ENCODE data around the gene SMOC2. TPM values are rescaled to one million over a fixed set of nuclear protein-coding genes. Genes with fewer than 3 reads are reported as not detected.

The SMOC2 gene
- total and polyA plus RNA-seq, 2 donors (not counting 1 experiment from before 2014, with no cell fraction given): 0.37 TPM; not detected in 1

DNA sequence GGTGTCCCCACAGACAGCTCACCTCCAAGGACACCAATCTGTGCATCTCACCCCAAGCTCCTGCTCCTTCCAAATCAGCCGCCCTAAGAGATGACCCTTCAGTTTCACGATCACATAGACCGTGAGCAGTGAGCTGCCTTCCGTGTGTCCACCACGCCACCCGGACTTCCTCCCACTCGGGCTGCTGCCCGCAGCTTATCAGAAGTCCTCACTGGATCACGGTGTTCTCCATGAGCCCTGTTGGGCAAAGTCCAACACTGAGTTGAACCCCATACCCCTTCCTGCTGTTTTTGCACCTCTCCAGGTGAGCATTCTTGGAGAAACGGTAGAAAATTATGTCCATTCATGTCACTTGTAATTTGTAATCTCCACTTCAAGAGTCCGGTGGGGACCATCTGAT is 234.4 kb downstream of the SMOC2 start:
- intact Hi-C loops (cut with micrococcal nuclease): no loop called here
- no peaks in the 10 kb centered on the region for H3K79me2 ChIP-seq (ENCODE audit: control insufficient read depth, insufficient read depth, low read length)
- ChIA-PET CTCF (no interaction called here), POLR2A (no interaction called here)
- no peak overlapping the region for H3K4me2 ChIP-seq (replicated peaks; ENCODE audit: low read depth, low read length, poor library complexity, severe bottlenecking)
- H2AFZ ChIP-seq (ENCODE audit: insufficient read depth, low read depth, low read length, poor library complexity, severe bottlenecking): no peak overlapping the region
- H3K4me3 ChIP-seq (ENCODE audit: control extremely low read depth in 1 of 5, extremely low read depth in 1 of 5, insufficient read depth in 1 of 5, low read depth in 2 of 5, low read length in 4 of 5): no peak overlapping the region
- no peak overlapping the region for H3K27ac ChIP-seq (ENCODE audit: low read length in 2 of 2)
- Mint-ChIP-seq H3K4me1 (no peaks in the 10 kb centered on the region), H3K27me3 (no peaks in the 10 kb centered on the region), H3K27ac (no peak overlapping the region), H3K9me3 (ENCODE audit: insufficient read depth) (no peaks in the 10 kb centered on the region), H3K4me3 (no peak overlapping the region)
- H4K20me1 ChIP-seq (ENCODE audit: control insufficient read depth, insufficient read depth, low read length, poor library complexity, severe bottlenecking): no peaks in the 10 kb centered on the region
- ATAC-seq (ENCODE audit: low read depth) (no peak), DNase-seq (no peak)
- H3K4me1 ChIP-seq (ENCODE audit: control insufficient read depth in 2 of 2, insufficient read depth in 2 of 2, low read length in 2 of 2): no peaks in the 10 kb centered on the region
- H3K9me3 ChIP-seq (ENCODE audit: control extremely low read depth in 1 of 3, control insufficient read depth in 2 of 3, insufficient read depth in 1 of 3, low read length in 2 of 3): peaks cover 0 to 11% (median 0%) of the 10 kb centered on the region in 3 donors
- TF ChIP-seq EZH2 (IDR thresholded peaks at IDR 0.05; ENCODE audit: borderline replicate concordance, insufficient read depth, low read depth, low read length, poor library complexity, severe bottlenecking): no peak
- TF ChIP-seq, protein P1, sequence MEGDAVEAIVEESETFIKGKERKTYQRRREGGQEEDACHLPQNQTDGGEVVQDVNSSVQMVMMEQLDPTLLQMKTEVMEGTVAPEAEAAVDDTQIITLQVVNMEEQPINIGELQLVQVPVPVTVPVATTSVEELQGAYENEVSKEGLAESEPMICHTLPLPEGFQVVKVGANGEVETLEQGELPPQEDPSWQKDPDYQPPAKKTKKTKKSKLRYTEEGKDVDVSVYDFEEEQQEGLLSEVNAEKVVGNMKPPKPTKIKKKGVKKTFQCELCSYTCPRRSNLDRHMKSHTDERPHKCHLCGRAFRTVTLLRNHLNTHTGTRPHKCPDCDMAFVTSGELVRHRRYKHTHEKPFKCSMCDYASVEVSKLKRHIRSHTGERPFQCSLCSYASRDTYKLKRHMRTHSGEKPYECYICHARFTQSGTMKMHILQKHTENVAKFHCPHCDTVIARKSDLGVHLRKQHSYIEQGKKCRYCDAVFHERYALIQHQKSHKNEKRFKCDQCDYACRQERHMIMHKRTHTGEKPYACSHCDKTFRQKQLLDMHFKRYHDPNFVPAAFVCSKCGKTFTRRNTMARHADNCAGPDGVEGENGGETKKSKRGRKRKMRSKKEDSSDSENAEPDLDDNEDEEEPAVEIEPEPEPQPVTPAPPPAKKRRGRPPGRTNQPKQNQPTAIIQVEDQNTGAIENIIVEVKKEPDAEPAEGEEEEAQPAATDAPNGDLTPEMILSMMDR (IDR thresholded peaks at IDR 0.05): no peak
- no peak overlapping the region for H3K9ac ChIP-seq (ENCODE audit: low read length)
- H3K36me3 ChIP-seq (replicated peaks in 1 of 2; ENCODE audit: control extremely low read depth in 1 of 2, control insufficient read depth in 1 of 2, extremely low read depth in 1 of 2, insufficient read depth in 2 of 2, low read length in 1 of 2): no peaks in the 10 kb centered on the region
- WGBS (ENCODE audit: insufficient coverage): 79% methylated on average over 11 of the region's 11 CpGs
- H3K27me3 ChIP-seq (replicated peaks in 1 of 4; ENCODE audit: control extremely low read depth in 1 of 4, control insufficient read depth in 3 of 4, insufficient read depth in 4 of 4, low read length in 3 of 4): no peaks in the 10 kb centered on the region

DNA sequence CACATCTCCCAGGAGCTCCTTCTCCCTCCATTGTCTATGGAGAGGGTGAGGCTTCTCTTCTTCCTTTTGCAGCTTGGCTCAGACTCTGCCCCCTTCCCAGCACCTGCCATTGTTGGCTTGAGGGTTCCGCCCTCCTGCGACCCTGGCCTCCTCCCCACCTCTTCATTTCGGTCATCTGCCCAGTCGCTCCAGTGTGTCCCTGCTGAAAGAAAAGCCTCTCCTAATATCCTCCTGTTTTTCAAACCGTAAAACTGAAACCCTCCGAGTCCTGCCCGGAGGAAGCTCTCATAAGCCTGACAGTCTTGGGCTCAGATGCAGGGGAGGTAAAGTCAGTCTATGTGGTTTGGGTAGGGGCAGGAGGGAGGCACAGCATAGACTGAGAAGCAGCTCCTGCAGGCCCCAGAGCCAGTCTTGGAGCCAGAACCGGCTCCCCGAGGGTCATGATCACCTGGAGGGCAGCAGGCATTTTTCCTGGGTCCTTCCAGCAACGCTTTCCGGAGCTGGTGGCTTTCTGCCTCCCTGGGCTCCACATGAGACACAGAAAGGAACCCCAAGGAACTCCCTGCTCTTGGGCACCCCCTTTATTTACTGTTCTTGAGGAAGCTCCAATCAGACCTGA is 235.1 kb downstream of the SMOC2 start:
- Histone ChIP-seq H2AFZ (ENCODE audit: insufficient read depth, low read depth, low read length, poor library complexity, severe bottlenecking) (no peak overlapping the region), H3K9me3 (ENCODE audit: control extremely low read depth in 1 of 3, control insufficient read depth in 2 of 3, insufficient read depth in 1 of 3, low read length in 2 of 3) (peaks cover 0 to 11% (median 0%) of the 10 kb centered on the region in 3 donors), H3K9ac (ENCODE audit: low read length) (no peak overlapping the region), H3K79me2 (ENCODE audit: control insufficient read depth, insufficient read depth, low read length) (no peaks in the 10 kb centered on the region), H3K27me3 (replicated peaks in 1 of 4; ENCODE audit: control extremely low read depth in 1 of 4, control insufficient read depth in 3 of 4, insufficient read depth in 4 of 4, low read length in 3 of 4) (no peaks in the 10 kb centered on the region), H3K4me1 (ENCODE audit: control insufficient read depth in 2 of 2, insufficient read depth in 2 of 2, low read length in 2 of 2) (no peaks in the 10 kb centered on the region), H4K20me1 (ENCODE audit: control insufficient read depth, insufficient read depth, low read length, poor library complexity, severe bottlenecking) (no peaks in the 10 kb centered on the region), H3K36me3 (replicated peaks in 1 of 2; ENCODE audit: control extremely low read depth in 1 of 2, control insufficient read depth in 1 of 2, extremely low read depth in 1 of 2, insufficient read depth in 2 of 2, low read length in 1 of 2) (no peaks in the 10 kb centered on the region), H3K4me3 (ENCODE audit: control extremely low read depth in 1 of 5, extremely low read depth in 1 of 5, insufficient read depth in 1 of 5, low read depth in 2 of 5, low read length in 4 of 5) (no peak overlapping the region), H3K27ac (ENCODE audit: low read length in 2 of 2) (no peak overlapping the region), H3K4me2 (replicated peaks; ENCODE audit: low read depth, low read length, poor library complexity, severe bottlenecking) (no peak overlapping the region)
- DNase-seq: no peak
- intact Hi-C loops (cut with micrococcal nuclease): no loop called here
- POLR2A ChIA-PET: no interaction called here
- ATAC-seq (ENCODE audit: low read depth): no peak
- Mint-ChIP-seq H3K27me3 (no peaks in the 10 kb centered on the region), H3K9me3 (ENCODE audit: insufficient read depth) (no peaks in the 10 kb centered on the region), H3K4me3 (no peak overlapping the region), H3K27ac (no peak overlapping the region), H3K4me1 (no peaks in the 10 kb centered on the region)
- TF ChIP-seq, protein P1 (IDR thresholded peaks at IDR 0.05): no peak
- TF ChIP-seq EZH2 (IDR thresholded peaks at IDR 0.05; ENCODE audit: borderline replicate concordance, insufficient read depth, low read depth, low read length, poor library complexity, severe bottlenecking): no peak
- WGBS (ENCODE audit: insufficient coverage): 85% methylated on average over 7 of the region's 11 CpGs
- CTCF ChIA-PET: no interaction called here

All from B cell (primary cell).